Measurements from ENCODE around the gene RBM15. TPM values are rescaled to one million over a fixed set of nuclear protein-coding genes. Genes with fewer than 3 reads are reported as not detected.
A peak's percentile ranks its signal among the peaks of the same experiment; 100 is the strongest.

Gene RBM15
- total RNA-seq, 1 experiment from 2014 or later, result 35.2 TPM

- Histone ChIP-seq H3K4me1 (replicated peaks) (peaks cover 4% of the 10 kb centered on the region; the same call in 1 of the 2 replicates), H3K36me3 (no peaks in the 10 kb centered on the region), H3K4me3 (no peak overlapping the region), H3K27ac (no peak overlapping the region), H3K27me3 (replicated peaks) (no peaks in the 10 kb centered on the region; the same call in 1 of the 2 replicates), H3K9me3 (replicated peaks) (no peaks in the 10 kb centered on the region)
- no peak for DNase-seq (ENCODE audit: low read depth in 1 of 2, low spot score in 2 of 2)
These were observed 29.4 kb upstream of the RBM15 start for GRCh38 chr1:110309767-110310166.

DNA sequence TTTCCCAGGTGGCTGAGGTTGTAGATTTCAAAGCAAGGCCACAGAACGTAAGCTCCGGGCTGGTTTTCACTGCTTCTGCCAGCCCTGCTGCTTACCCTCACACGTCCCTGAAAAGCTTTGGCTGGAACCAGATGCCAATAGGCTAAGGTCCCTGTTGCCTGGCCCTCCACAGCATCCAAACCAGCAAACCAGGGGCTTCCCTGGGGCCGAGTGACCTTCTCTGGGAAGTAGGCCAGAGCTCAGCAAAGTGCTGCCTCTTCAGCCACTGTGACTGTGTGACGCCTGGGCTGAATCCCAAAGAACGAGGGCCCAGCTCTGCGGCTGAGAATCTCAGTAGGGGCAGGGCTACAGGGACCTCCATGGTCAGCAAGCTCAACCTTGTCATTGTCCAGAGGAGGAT lies 28.9 kb upstream of the RBM15 start:
- no peak for DNase-seq (ENCODE audit: low read depth in 1 of 2, low spot score in 2 of 2)
- no peak overlapping the region for H3K27ac ChIP-seq
- H3K4me3 ChIP-seq, result no peak overlapping the region
- peaks cover 4% of the 10 kb centered on the region; the same call in 1 of the 2 replicates for H3K4me1 ChIP-seq (replicated peaks)
- H3K9me3 ChIP-seq (replicated peaks), result no peaks in the 10 kb centered on the region
- H3K36me3 ChIP-seq, result no peaks in the 10 kb centered on the region
- H3K27me3 ChIP-seq (replicated peaks), result no peaks in the 10 kb centered on the region; the same call in 1 of the 2 replicates

DNA sequence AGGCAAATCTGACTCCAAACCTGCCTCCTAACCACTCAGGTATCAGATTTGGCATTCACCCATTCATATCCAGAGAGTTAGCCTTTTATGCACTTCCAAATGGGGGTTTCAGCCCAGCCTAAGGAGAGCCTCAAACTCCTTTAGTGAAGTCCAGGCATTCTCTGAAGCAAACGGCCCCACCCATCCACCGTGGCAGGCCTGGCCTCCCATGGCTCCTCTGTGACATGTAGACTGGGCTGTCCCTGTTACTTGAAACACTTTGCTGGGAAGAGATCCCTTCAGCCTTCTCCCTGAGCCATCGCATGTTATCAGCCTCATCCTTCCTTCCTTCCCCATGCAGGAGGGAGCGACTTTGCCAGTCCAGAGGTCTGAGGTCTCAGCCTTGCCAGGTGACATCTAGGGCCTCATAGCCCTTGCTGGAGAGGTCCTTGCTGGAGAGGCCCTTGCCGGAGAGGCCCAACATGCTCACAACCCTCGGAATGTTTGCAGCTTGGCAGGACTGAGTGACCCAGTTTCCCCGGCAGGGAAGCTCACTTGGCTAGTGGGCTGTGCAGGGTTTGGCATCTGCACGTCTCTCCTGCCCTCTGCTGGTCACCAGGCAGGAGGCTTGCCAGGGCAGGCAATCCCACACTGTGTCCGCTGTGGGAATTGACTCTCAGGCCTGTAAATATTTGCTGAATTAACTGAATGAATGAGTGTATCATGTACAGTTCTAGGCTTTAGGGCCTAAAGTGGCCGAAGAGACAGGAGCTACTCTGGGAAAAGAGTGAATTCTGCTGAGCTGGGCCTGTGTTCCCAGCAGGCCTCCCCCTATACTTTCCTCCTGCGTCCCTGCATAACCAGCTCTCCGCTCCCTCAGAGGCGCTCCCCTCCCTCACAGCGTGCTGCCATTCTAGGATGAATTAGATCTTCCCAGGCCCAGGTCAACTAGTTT lies 26.7 kb upstream of the RBM15 start:
- Histone ChIP-seq H3K27ac (no peak overlapping the region), H3K9me3 (replicated peaks) (no peaks in the 10 kb centered on the region), H3K36me3 (no peaks in the 10 kb centered on the region), H3K4me3 (no peak overlapping the region), H3K4me1 (replicated peaks) (peaks cover 4% of the 10 kb centered on the region; the same call in 1 of the 2 replicates), H3K27me3 (replicated peaks) (no peaks in the 10 kb centered on the region; the same call in 1 of the 2 replicates)
- peak; percentile 27 to 67 for DNase-seq (ENCODE audit: low read depth in 1 of 2, low spot score in 2 of 2)

GRCh38 chr1:110316735-110317134 lies 22.4 kb upstream of the RBM15 start:
- Histone ChIP-seq H3K36me3 (no peaks in the 10 kb centered on the region), H3K4me3 (no peak overlapping the region), H3K27ac (no peak overlapping the region), H3K27me3 (replicated peaks) (peaks cover 6% of the 10 kb centered on the region; the same call in 1 of the 2 replicates), H3K9me3 (replicated peaks) (no peaks in the 10 kb centered on the region; the same call in 1 of the 2 replicates), H3K4me1 (replicated peaks) (no peaks in the 10 kb centered on the region)
- DNase-seq (ENCODE audit: low read depth in 1 of 2, low spot score in 2 of 2), result no peak

DNA sequence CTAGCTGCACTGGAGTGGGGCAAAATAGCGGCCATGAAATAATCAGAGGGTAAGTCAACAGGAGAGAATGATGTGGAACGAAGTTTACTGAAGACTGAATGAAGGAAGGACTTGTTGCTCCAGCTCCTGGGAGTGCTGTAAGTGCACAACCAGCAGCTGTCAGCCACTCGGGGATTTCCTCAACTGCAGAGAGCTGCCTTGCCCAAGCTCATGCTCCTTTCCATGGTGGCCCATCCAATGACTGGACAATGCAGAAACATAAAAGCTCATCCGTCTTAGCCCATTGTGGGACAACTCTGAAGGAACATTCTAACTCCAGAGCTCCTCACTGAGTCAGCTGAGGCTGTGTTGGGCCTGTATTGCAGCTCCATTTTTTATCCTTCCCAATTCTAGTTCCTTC lies 21.1 kb upstream of the RBM15 start:
- no peak overlapping the region for H3K4me3 ChIP-seq
- no peaks in the 10 kb centered on the region for H3K4me1 ChIP-seq (replicated peaks)
- no peak for DNase-seq (ENCODE audit: low read depth in 1 of 2, low spot score in 2 of 2)
- no peak overlapping the region for H3K27ac ChIP-seq
- H3K36me3 ChIP-seq, result no peaks in the 10 kb centered on the region
- H3K27me3 ChIP-seq (replicated peaks), result peaks cover 6% of the 10 kb centered on the region; the same call in 1 of the 2 replicates
- H3K9me3 ChIP-seq (replicated peaks), result no peaks in the 10 kb centered on the region; the same call in 1 of the 2 replicates

DNA sequence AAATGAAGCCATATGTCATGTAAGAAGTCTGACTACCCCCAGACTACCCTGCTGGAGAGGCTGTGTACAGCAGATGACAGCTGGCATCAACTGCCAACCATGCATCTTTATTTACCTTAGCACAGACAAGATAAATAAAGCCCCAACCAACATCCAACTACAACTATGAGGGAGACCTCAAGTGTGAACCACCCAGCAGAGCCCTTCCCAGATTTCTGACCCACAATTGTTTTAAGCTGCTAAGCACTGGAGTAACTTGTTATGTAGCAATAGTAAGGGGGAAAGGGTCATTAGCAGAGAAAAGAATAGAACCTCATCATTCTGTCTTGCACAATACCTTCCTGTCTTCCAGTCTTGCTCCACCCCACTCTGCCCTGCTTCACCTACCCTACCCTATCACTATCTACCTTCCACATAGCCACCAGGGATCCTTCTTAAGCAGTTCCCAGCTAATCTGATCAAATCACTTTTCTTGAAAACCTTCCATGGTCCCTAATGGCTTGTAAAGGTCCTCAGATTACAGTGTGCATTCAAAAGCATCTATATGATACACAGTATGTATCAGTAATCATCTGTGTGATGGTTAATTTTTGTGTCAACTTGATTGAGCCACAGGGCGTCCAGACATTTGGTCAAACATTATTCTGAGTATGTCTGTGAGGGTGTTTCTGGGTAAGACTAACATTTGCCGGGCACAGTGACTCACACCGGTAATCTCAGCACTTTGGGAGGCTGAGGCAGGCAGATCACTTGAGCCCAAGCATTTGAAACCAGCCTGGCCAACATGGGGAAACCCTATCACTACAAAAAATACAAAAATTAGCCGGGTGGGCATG lies 19.6 kb upstream of the RBM15 start:
- no peaks in the 10 kb centered on the region; the same call in 1 of the 2 replicates for H3K9me3 ChIP-seq (replicated peaks)
- DNase-seq (ENCODE audit: low read depth in 1 of 2, low spot score in 2 of 2), result no peak
- H3K4me1 ChIP-seq (replicated peaks), result no peaks in the 10 kb centered on the region
- H3K36me3 ChIP-seq, result no peaks in the 10 kb centered on the region
- H3K27ac ChIP-seq, result no peak overlapping the region
- H3K27me3 ChIP-seq (replicated peaks), result peaks cover 6% of the 10 kb centered on the region; the same call in 1 of the 2 replicates
- H3K4me3 ChIP-seq, result no peak overlapping the region

DNA sequence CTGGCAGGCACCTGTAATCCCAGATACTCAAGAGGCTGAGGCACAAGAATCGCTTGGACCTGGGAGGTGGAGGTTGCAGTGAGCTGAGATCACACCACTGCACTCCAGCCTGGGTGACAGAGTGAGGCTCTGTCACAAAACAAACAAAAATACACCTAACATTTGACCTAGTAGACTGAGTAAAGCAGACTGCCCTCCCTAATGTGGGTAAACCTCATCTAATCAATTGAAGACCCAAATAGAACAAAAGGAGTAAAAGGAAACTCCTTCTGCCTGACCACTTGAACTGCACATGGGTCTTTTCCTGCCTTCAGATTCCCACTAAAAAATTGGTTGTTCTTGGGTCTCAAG lies 19.0 kb upstream of the RBM15 start:
- no peak overlapping the region for H3K4me3 ChIP-seq
- H3K9me3 ChIP-seq (replicated peaks), result no peaks in the 10 kb centered on the region; the same call in 1 of the 2 replicates
- DNase-seq (ENCODE audit: low read depth in 1 of 2, low spot score in 2 of 2), result no peak
- no peak overlapping the region for H3K27ac ChIP-seq
- no peaks in the 10 kb centered on the region for H3K36me3 ChIP-seq
- peaks cover 6% of the 10 kb centered on the region; the same call in 1 of the 2 replicates for H3K27me3 ChIP-seq (replicated peaks)
- H3K4me1 ChIP-seq (replicated peaks), result no peaks in the 10 kb centered on the region

- Histone ChIP-seq H3K4me3 (no peak overlapping the region), H3K4me1 (replicated peaks) (no peaks in the 10 kb centered on the region), H3K27ac (no peak overlapping the region), H3K9me3 (replicated peaks) (no peaks in the 10 kb centered on the region; the same call in 1 of the 2 replicates), H3K36me3 (no peaks in the 10 kb centered on the region), H3K27me3 (replicated peaks) (peaks cover 6% of the 10 kb centered on the region; the same call in 1 of the 2 replicates)
- no peak for DNase-seq (ENCODE audit: low read depth in 1 of 2, low spot score in 2 of 2)
These were observed 18.1 kb upstream of the RBM15 start for GRCh38 chr1:110321045-110321444.

DNA sequence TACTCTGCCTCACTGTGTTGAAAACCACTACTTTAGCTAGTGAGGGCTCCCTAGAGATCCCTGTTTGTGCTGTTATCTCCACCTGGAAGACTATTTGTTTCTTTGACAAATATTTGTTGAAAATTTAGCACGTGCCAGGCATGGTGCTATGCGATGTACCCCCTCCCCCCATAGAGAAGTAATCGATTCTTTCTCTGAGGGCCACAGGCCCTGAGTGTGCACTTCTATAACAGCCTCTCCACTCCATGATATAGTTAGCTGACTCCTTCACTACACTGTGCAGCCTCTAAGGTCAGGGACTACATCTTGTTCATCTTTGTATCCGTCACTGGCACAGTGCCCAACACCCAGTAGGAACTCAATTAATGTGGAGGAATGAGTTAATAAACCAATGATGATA lies 17.3 kb upstream of the RBM15 start:
- no peaks in the 10 kb centered on the region for H3K4me1 ChIP-seq (replicated peaks)
- H3K4me3 ChIP-seq, result no peak overlapping the region
- H3K27ac ChIP-seq, result no peak overlapping the region
- H3K9me3 ChIP-seq (replicated peaks), result no peaks in the 10 kb centered on the region; the same call in 1 of the 2 replicates
- no peak for DNase-seq (ENCODE audit: low read depth in 1 of 2, low spot score in 2 of 2)
- no peaks in the 10 kb centered on the region for H3K36me3 ChIP-seq
- H3K27me3 ChIP-seq (replicated peaks), result peaks cover 6% of the 10 kb centered on the region; the same call in 1 of the 2 replicates

DNA sequence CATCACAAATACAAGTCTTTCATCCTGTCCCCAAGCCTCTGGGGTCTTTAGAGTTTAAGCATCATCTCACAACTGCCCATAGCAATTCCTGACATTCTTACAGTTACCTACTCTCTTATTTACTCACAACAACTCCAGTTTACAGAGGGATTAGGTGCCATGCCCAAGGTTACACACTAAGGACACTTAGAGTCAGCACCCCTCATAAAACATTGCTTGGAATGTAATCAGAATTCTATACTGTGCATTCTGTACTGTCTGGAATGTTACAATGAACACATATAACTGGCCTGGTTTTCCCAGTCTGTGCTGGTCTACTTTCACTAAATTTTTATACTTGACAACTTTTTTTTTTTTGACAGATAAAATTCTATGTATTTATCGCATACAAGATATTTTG lies 14.5 kb upstream of the RBM15 start:
- H3K27ac ChIP-seq, result no peak overlapping the region
- H3K27me3 ChIP-seq (replicated peaks), result peaks cover 4% of the 10 kb centered on the region
- H3K9me3 ChIP-seq (replicated peaks), result no peaks in the 10 kb centered on the region
- H3K4me1 ChIP-seq (replicated peaks), result no peaks in the 10 kb centered on the region
- no peak for DNase-seq (ENCODE audit: low read depth in 1 of 2, low spot score in 2 of 2)
- H3K4me3 ChIP-seq, result no peak overlapping the region
- no peaks in the 10 kb centered on the region for H3K36me3 ChIP-seq

GRCh38 chr1:110326826-110327225 lies 12.4 kb upstream of the RBM15 start:
- no peak for DNase-seq (ENCODE audit: low read depth in 1 of 2, low spot score in 2 of 2)
- Histone ChIP-seq H3K27me3 (replicated peaks) (peaks cover 4% of the 10 kb centered on the region; the same call in 1 of the 2 replicates), H3K9me3 (replicated peaks) (no peaks in the 10 kb centered on the region), H3K36me3 (no peaks in the 10 kb centered on the region), H3K4me3 (no peak overlapping the region), H3K27ac (no peak overlapping the region), H3K4me1 (replicated peaks) (no peaks in the 10 kb centered on the region)

- no peaks in the 10 kb centered on the region for H3K4me1 ChIP-seq (replicated peaks)
- H3K27ac ChIP-seq, result no peak overlapping the region
- DNase-seq (ENCODE audit: low read depth in 1 of 2, low spot score in 2 of 2), result no peak
These were observed 10.9 kb upstream of the RBM15 start for GRCh38 chr1:110328274-110328673.

GRCh38 chr1:110328700-110329099 lies 10.5 kb upstream of the RBM15 start:
- Histone ChIP-seq H3K9me3 (replicated peaks) (no peaks in the 10 kb centered on the region), H3K27ac (no peak overlapping the region), H3K4me1 (replicated peaks) (no peaks in the 10 kb centered on the region), H3K4me3 (no peak overlapping the region), H3K36me3 (no peaks in the 10 kb centered on the region), H3K27me3 (replicated peaks) (peaks cover 4% of the 10 kb centered on the region; the same call in 1 of the 2 replicates)
- no peak for DNase-seq (ENCODE audit: low read depth in 1 of 2, low spot score in 2 of 2)

More at GRCh38 chr1:110328274-110328673, 10.9 kb upstream of the RBM15 start:
- no peaks in the 10 kb centered on the region for H3K36me3 ChIP-seq
- H3K9me3 ChIP-seq (replicated peaks), result no peaks in the 10 kb centered on the region
- peaks cover 4% of the 10 kb centered on the region; the same call in 1 of the 2 replicates for H3K27me3 ChIP-seq (replicated peaks)
- no peak overlapping the region for H3K4me3 ChIP-seq
